Thymus (tissue), 11 donors: ENCODE data around the gene HS3ST1. TPM values are rescaled to one million over a fixed set of nuclear protein-coding genes. Genes with fewer than 3 reads are reported as not detected.
A peak's percentile ranks its signal among the peaks of the same experiment; 100 is the strongest.
"Not testable (repeated sequence)": the region's sequence is repeated elsewhere in the genome, so short reads cannot be mapped to it uniquely, and the experiment has no call there.

Experiments used
- DNase-seq, 9 donors: peaks; one replicate each; pipeline ENCODE4 v3.0.0-alpha.2; 2013; ENCODE audit warnings: low spot score in 9 of 9, low read depth in 6 of 9, missing footprints in 1 of 9
- H3K27ac ChIP-seq, 2 donors: one replicate each; pipeline ENCODE4 v1.5.1; 2013; ENCODE audit warnings: control low read depth in 1 of 2, low read depth in 1 of 2, low read length in 1 of 2, mild to moderate bottlenecking in 1 of 2, moderate library complexity in 1 of 2
- H3K27me3 ChIP-seq, 2 donors: one replicate each; pipeline ENCODE4 v1.5.1; 2013; ENCODE audit warnings: low read length in 1 of 2; ENCODE audit not compliant: control insufficient read depth in 2 of 2, insufficient read depth in 1 of 2
- H3K36me3 ChIP-seq, 2 donors: one replicate each; pipeline ENCODE4 v1.5.1; 2013; ENCODE audit warnings: low read length in 1 of 2, mild to moderate bottlenecking in 1 of 2, moderate library complexity in 1 of 2; ENCODE audit not compliant: control insufficient read depth in 2 of 2, insufficient read depth in 2 of 2
- H3K4me1 ChIP-seq, 2 donors: one replicate each; pipeline ENCODE4 v1.5.1; 2013; ENCODE audit warnings: low read length in 2 of 2; ENCODE audit not compliant: control insufficient read depth in 2 of 2, insufficient read depth in 2 of 2
- H3K4me3 ChIP-seq, 2 donors: one replicate each; pipeline ENCODE4 v1.5.1; 2013; ENCODE audit warnings: low read length in 2 of 2, control low read depth in 1 of 2, mild to moderate bottlenecking in 1 of 2
- H3K9me3 ChIP-seq, 2 donors: one replicate each; pipeline ENCODE4 v1.5.1; 2013; ENCODE audit warnings: low read length in 1 of 2, mild to moderate bottlenecking in 1 of 2; ENCODE audit not compliant: control insufficient read depth in 2 of 2, insufficient read depth in 1 of 2
- WGBS: extraction: QIAGEN DNeasy Blood & Tissue Kit; methylation state at CpG from one replicate; pipeline ENCODE4 v1.1.7; 2013; 5-methylcytosine and 5-hydroxymethylcytosine counted together
- polyA plus RNA-seq: library from polyadenylated mRNA; stranded (reverse); fragments of 200-250 nt; gene quantifications from one replicate; pipeline ENCODE4 v1.2.3, GENCODE V29; 2013
- total RNA-seq: library from RNA; stranded (reverse); fragments of 120-200 nt; gene quantifications from one replicate; pipeline ENCODE4 v1.2.4, GENCODE V29; 2013
- donor health status: healthy.

HS3ST1 gene
- total and polyA plus RNA-seq, 2 donors = 0.89 to 1.5 TPM

- no peak for DNase-seq
- Histone ChIP-seq H3K9me3 (peaks cover 0 to 5% of the 10 kb centered on the region in 2 donors), H3K36me3 (peaks cover 10 to 15% of the 10 kb centered on the region in 2 donors), H3K4me3 (no peak overlapping the region), H3K4me1 (peaks cover 0 to 1% of the 10 kb centered on the region in 2 donors), H3K27me3 (no peaks in the 10 kb centered on the region), H3K27ac (no peak overlapping the region)
- WGBS = 99% methylated on average over 42 of the region's 42 CpGs
These were observed 29.2 kb downstream of the HS3ST1 start for GRCh38 chr4:11399461-11399971.

GRCh38 chr4:11397819-11398610, 30.7 kb downstream of the HS3ST1 start:
- WGBS = 94% methylated on average over 5 of the region's 5 CpGs

GRCh38 chr4:11397146-11397545, 31.5 kb downstream of the HS3ST1 start:
- H3K27ac ChIP-seq = no peak overlapping the region
- WGBS = 90% methylated on average over 1 of the region's 1 CpG

More at GRCh38 chr4:11397819-11398610, 30.7 kb downstream of the HS3ST1 start:
- H3K4me1 ChIP-seq = no peaks in the 10 kb centered on the region
- no peak overlapping the region for H3K4me3 ChIP-seq
- DNase-seq = no peak
- peaks cover 10 to 15% of the 10 kb centered on the region in 2 donors for H3K36me3 ChIP-seq
- no peak overlapping the region for H3K27ac ChIP-seq
- no peaks in the 10 kb centered on the region for H3K27me3 ChIP-seq
- H3K9me3 ChIP-seq = peaks cover 0 to 5% of the 10 kb centered on the region in 2 donors

GRCh38 chr4:11393551-11393950, 35.1 kb downstream of the HS3ST1 start:
- no peaks in the 10 kb centered on the region for H3K4me1 ChIP-seq
- peaks cover 0 to 4% of the 10 kb centered on the region in 2 donors for H3K36me3 ChIP-seq
- H3K9me3 ChIP-seq = no peaks in the 10 kb centered on the region
- WGBS = 97% methylated on average over 2 of the region's 2 CpGs
- H3K4me3 ChIP-seq = no peak overlapping the region
- DNase-seq = no peak
- no peak overlapping the region for H3K27ac ChIP-seq
- no peaks in the 10 kb centered on the region for H3K27me3 ChIP-seq

More at GRCh38 chr4:11397146-11397545, 31.5 kb downstream of the HS3ST1 start:
- Histone ChIP-seq H3K9me3 (peaks cover 0 to 5% of the 10 kb centered on the region in 2 donors), H3K27me3 (no peaks in the 10 kb centered on the region), H3K4me1 (no peaks in the 10 kb centered on the region), H3K36me3 (peaks cover 10 to 15% of the 10 kb centered on the region in 2 donors), H3K4me3 (no peak overlapping the region)
- no peak for DNase-seq

GRCh38 chr4:11384072-11384471, 44.6 kb downstream of the HS3ST1 start:
- not testable (repeated sequence) for H3K4me1 ChIP-seq, H3K27ac ChIP-seq, H3K4me3 ChIP-seq, H3K27me3 ChIP-seq, DNase-seq, H3K9me3 ChIP-seq, H3K36me3 ChIP-seq
- 97% methylated on average over 13 of the region's 15 CpGs for WGBS

- Histone ChIP-seq H3K4me1 (no peaks in the 10 kb centered on the region), H3K27ac (no peak overlapping the region), H3K9me3 (peaks cover 0 to 4% of the 10 kb centered on the region in 2 donors), H3K4me3 (no peak overlapping the region), H3K27me3 (no peaks in the 10 kb centered on the region), H3K36me3 (no peaks in the 10 kb centered on the region)
- no peak for DNase-seq
- 96% methylated on average over 4 of the region's 4 CpGs for WGBS
These were observed 52.1 kb downstream of the HS3ST1 start for GRCh38 chr4:11376571-11376970.

GRCh38 chr4:11376146-11376545, 52.5 kb downstream of the HS3ST1 start:
- WGBS = 82% methylated on average over 7 of the region's 7 CpGs
- Histone ChIP-seq H3K4me1 (no peaks in the 10 kb centered on the region), H3K9me3 (peaks cover 0 to 4% of the 10 kb centered on the region in 2 donors), H3K27ac (no peak overlapping the region), H3K27me3 (no peaks in the 10 kb centered on the region), H3K4me3 (no peak overlapping the region), H3K36me3 (no peaks in the 10 kb centered on the region)
- no peak for DNase-seq

- peaks cover 0 to 3% of the 10 kb centered on the region in 2 donors for H3K4me1 ChIP-seq
- peaks cover 0 to 16% of the 10 kb centered on the region in 2 donors for H3K27me3 ChIP-seq
- H3K36me3 ChIP-seq = no peaks in the 10 kb centered on the region
- DNase-seq = peak in 1 of 9 donors; percentile 4
- 60% methylated on average over 53 of the region's 53 CpGs for WGBS
- H3K4me3 ChIP-seq = no peak overlapping the region
- no peak overlapping the region for H3K27ac ChIP-seq
- peaks cover 0 to 8% of the 10 kb centered on the region in 2 donors for H3K9me3 ChIP-seq
These were observed 60.0 kb downstream of the HS3ST1 start for GRCh38 chr4:11368701-11369115.

GRCh38 chr4:11367371-11367770, 61.3 kb downstream of the HS3ST1 start:
- Histone ChIP-seq H3K27ac (no peak overlapping the region), H3K36me3 (no peaks in the 10 kb centered on the region), H3K4me1 (peaks cover 0 to 3% of the 10 kb centered on the region in 2 donors), H3K4me3 (no peak overlapping the region), H3K9me3 (peaks cover 0 to 3% of the 10 kb centered on the region in 2 donors), H3K27me3 (peaks cover 0 to 16% of the 10 kb centered on the region in 2 donors)
- no peak for DNase-seq
- WGBS = 92% methylated on average over 4 of the region's 4 CpGs
